GM20000 (cell line): ENCODE data around the gene FMR1.

Experiments used
- DNase-seq: peaks from one replicate; pipeline ENCODE4 v3.0.0; 2012; ENCODE audit warnings: low spot score
- CTCF ChIP-seq: IDR thresholded peaks from 2 replicates; pipeline ENCODE4 v1.5.1; 2012; ENCODE audit warnings: mild to moderate bottlenecking, control low read depth; ENCODE audit errors: extremely low read depth, missing control alignments

The FMR1 gene

GRCh38 chrX:147893741-147894140 is 18.0 kb upstream of the FMR1 start:
- no peak for DNase-seq
- no peak for TF ChIP-seq CTCF

- no peak for TF ChIP-seq CTCF
- no peak for DNase-seq
Measured at GRCh38 chrX:147894366-147894963, 17.3 kb upstream of the FMR1 start.

- DNase-seq: no peak
- no peak for TF ChIP-seq CTCF
Measured at GRCh38 chrX:147897117-147897516, 14.6 kb upstream of the FMR1 start.

GRCh38 chrX:147898951-147899350 is 12.8 kb upstream of the FMR1 start:
- TF ChIP-seq CTCF: no peak
- DNase-seq: no peak

GRCh38 chrX:147899379-147900114 is 12.2 kb upstream of the FMR1 start:
- no peak for TF ChIP-seq CTCF

GRCh38 chrX:147900349-147900748 is 11.4 kb upstream of the FMR1 start:
- TF ChIP-seq CTCF: no peak
- no peak for DNase-seq

More at GRCh38 chrX:147899379-147900114, 12.2 kb upstream of the FMR1 start:
- no peak for DNase-seq

GRCh38 chrX:147901461-147902126 is 10.1 kb upstream of the FMR1 start:
- no peak for DNase-seq
- no peak for TF ChIP-seq CTCF
